OCI-LY3 (cell line): ENCODE data around the gene HDAC6.
"Not testable (repeated sequence)": the region's sequence is repeated elsewhere in the genome, so short reads cannot be mapped to it uniquely, and the experiment has no call there.

Source experiments
- H2AFZ ChIP-seq: fragments of 200-600, 300-600 bp; shearing (Covaris generic); 2 replicates; pipeline ENCODE4 v1.6.0; 2014; ENCODE audit warnings: antibody characterized with exemption, low read depth, low read length
- H3K27ac ChIP-seq: fragments of 200-600, 300-600 bp; sonication (generic); 2 replicates; pipeline ENCODE4 v1.5.1; 2014; ENCODE audit warnings: mild to moderate bottlenecking, low read length, moderate library complexity, mixed read lengths
- H3K27me3 ChIP-seq: fragments of 200-600, 300-600 bp; sonication (generic); 2 replicates; pipeline ENCODE4 v1.6.1; 2014; ENCODE audit warnings: low read depth, low read length, mixed read lengths
- H3K36me3 ChIP-seq: fragments of 200-600, 300-600 bp; sonication (generic); replicated peaks from 2 replicates; pipeline ENCODE3; 2014; ENCODE audit warnings: low read depth, low read length, mixed read lengths
- H3K4me1 ChIP-seq: fragments of 300-600, 200-600 bp; sonication (generic); 2 replicates; pipeline ENCODE4 v1.6.1; 2014; ENCODE audit warnings: low read length, mixed read lengths
- H3K4me2 ChIP-seq: fragments of 200-600, 300-600 bp; sonication (generic); 2 replicates; pipeline ENCODE4 v1.6.1; 2014; ENCODE audit warnings: low read length, mixed read lengths
- H3K4me3 ChIP-seq: fragments of 300-600, 200-600 bp; sonication (generic); 2 replicates; pipeline ENCODE4 v1.5.1; 2014; ENCODE audit warnings: antibody characterized with exemption, mild to moderate bottlenecking, low read length, moderate library complexity
- H3K79me2 ChIP-seq: fragments of 300-600, 200-600 bp; shearing (Covaris generic); 2 replicates; pipeline ENCODE4 v1.6.1; 2014; ENCODE audit warnings: mild to moderate bottlenecking, low read length, mixed read lengths
- H3K9ac ChIP-seq: fragments of 300-600, 200-600 bp; shearing (Covaris generic); 2 replicates; pipeline ENCODE4 v1.6.0; 2014; ENCODE audit warnings: mild to moderate bottlenecking, low read length, moderate library complexity
- H3K9me3 ChIP-seq: fragments of 200-600, 300-600 bp; shearing (Covaris generic); 2 replicates; pipeline ENCODE4 v1.6.1; 2014; ENCODE audit warnings: low read length, mixed read lengths; ENCODE audit not compliant: insufficient read depth
- H4K20me1 ChIP-seq: fragments of 200-600, 300-600 bp; sonication (generic); 2 replicates; pipeline ENCODE4 v1.6.1; 2016; ENCODE audit warnings: low read length, mixed read lengths; ENCODE audit not compliant: insufficient read depth
- CTCF ChIP-seq: fragments of 200-600, 300-600 bp; sonication (generic); IDR thresholded peaks from 2 replicates; pipeline ENCODE4 v1.5.1; 2014; ENCODE audit warnings: antibody characterized with exemption, low read length, low read depth
- EZH2phosphoT487 ChIP-seq: fragments of 200-600 bp; shearing (Covaris generic); IDR thresholded peaks from 2 replicates; pipeline ENCODE4 v1.6.1; 2018; ENCODE audit warnings: antibody characterized with exemption, mixed run types, low read depth

HDAC6 gene

GRCh38 chrX:48818098-48818497 is 16.2 kb downstream of the HDAC6 start:
- no peaks in the 10 kb centered on the region for H3K27me3 ChIP-seq
- H3K4me1 ChIP-seq = no peaks in the 10 kb centered on the region
- no peak overlapping the region for H2AFZ ChIP-seq
- no peak overlapping the region for H3K4me3 ChIP-seq
- no peak for TF ChIP-seq EZH2phosphoT487
- no peak for TF ChIP-seq CTCF
- H3K79me2 ChIP-seq = no peaks in the 10 kb centered on the region
- no peak overlapping the region for H3K9ac ChIP-seq
- no peaks in the 10 kb centered on the region for H4K20me1 ChIP-seq
- no peaks in the 10 kb centered on the region for H3K9me3 ChIP-seq
- H3K36me3 ChIP-seq = no peaks in the 10 kb centered on the region
- no peak overlapping the region for H3K27ac ChIP-seq
- no peak overlapping the region for H3K4me2 ChIP-seq

- no peaks in the 10 kb centered on the region for H3K36me3 ChIP-seq
- H3K4me3 ChIP-seq = no peak overlapping the region
- H4K20me1 ChIP-seq = no peaks in the 10 kb centered on the region
- H3K4me2 ChIP-seq = no peak overlapping the region
- no peak overlapping the region for H3K9ac ChIP-seq
- TF ChIP-seq CTCF = no peak
- no peak for TF ChIP-seq EZH2phosphoT487
- no peak overlapping the region for H3K27ac ChIP-seq
- no peaks in the 10 kb centered on the region for H3K79me2 ChIP-seq
- H3K9me3 ChIP-seq = no peaks in the 10 kb centered on the region
- H2AFZ ChIP-seq = no peak overlapping the region
- H3K27me3 ChIP-seq = no peaks in the 10 kb centered on the region
- H3K4me1 ChIP-seq = no peaks in the 10 kb centered on the region
Measured at GRCh38 chrX:48818866-48819265, 17.0 kb downstream of the HDAC6 start.

GRCh38 chrX:48819394-48819793 is 17.5 kb downstream of the HDAC6 start:
- H3K9ac ChIP-seq, H3K27me3 ChIP-seq, H3K4me2 ChIP-seq, H3K9me3 ChIP-seq, H3K36me3 ChIP-seq, H3K4me3 ChIP-seq, H3K4me1 ChIP-seq, H3K79me2 ChIP-seq, H2AFZ ChIP-seq, H3K27ac ChIP-seq, H4K20me1 ChIP-seq: not testable (repeated sequence)

- Histone ChIP-seq H3K36me3 (no peaks in the 10 kb centered on the region), H3K4me3 (no peak overlapping the region), H3K27ac (no peak overlapping the region), H3K9ac (no peak overlapping the region), H2AFZ (no peak overlapping the region), H3K4me2 (no peak overlapping the region), H3K9me3 (no peaks in the 10 kb centered on the region), H3K4me1 (no peaks in the 10 kb centered on the region), H3K79me2 (no peaks in the 10 kb centered on the region), H4K20me1 (no peaks in the 10 kb centered on the region), H3K27me3 (no peaks in the 10 kb centered on the region)
- TF ChIP-seq CTCF (no peak), EZH2phosphoT487 (no peak)
Measured at GRCh38 chrX:48823053-48823452, 21.2 kb downstream of the HDAC6 start.

GRCh38 chrX:48824066-48824465 is 22.2 kb downstream of the HDAC6 start:
- Histone ChIP-seq H3K36me3 (no peaks in the 10 kb centered on the region), H2AFZ (no peak overlapping the region), H3K9me3 (no peaks in the 10 kb centered on the region), H3K79me2 (no peaks in the 10 kb centered on the region), H3K4me3 (no peak overlapping the region), H4K20me1 (no peaks in the 10 kb centered on the region), H3K9ac (no peak overlapping the region), H3K4me1 (no peaks in the 10 kb centered on the region), H3K27ac (no peak overlapping the region), H3K4me2 (no peak overlapping the region), H3K27me3 (no peaks in the 10 kb centered on the region)
- TF ChIP-seq EZH2phosphoT487 (no peak), CTCF (no peak)
